ENCODE data around the gene NUDT14. TPM values are rescaled to one million over a fixed set of nuclear protein-coding genes. Genes with fewer than 3 reads are reported as not detected.

The NUDT14 gene
- polyA plus RNA-seq, 3 donors: 22.0 to 37.4 (median 23.9) TPM

DNA sequence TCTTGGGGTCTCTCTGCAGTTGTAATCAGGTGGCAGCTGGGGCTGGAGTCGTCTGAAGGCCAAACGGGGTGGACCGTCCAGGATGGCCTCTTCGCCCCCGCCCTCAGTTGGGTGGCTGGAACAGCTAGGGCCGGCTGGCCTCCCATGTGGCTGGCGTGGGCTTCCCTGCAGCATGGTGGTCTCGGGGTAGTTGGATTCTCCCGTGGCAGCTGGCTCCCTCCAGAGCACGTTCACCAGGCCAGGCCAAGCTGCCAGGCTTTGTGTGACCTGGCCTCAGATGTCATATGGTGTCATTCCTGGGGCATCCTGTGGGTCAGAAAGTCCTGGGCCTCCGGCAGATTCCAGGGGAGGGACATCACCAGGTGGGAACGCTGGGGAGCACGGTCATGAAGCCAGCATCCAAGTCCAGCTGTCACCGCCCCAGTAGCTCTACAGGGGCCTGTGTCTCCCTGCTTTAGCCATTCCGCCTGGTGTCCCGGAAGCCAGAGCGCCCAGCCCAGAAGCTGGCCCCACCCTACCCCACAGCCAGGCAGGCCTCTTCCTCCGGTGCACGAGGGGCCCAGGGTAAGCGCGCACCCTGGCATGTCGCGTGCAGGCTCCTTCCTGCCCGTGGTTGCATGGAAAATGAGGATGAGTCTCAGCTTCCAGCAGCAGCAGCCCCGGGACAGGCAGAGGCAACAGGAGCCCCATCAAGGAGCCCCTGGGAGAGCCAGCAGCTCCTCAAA, 1.3 kb upstream of the NUDT14 start:
- no peak overlapping the region for H3K4me3 ChIP-seq (replicated peaks in 1 of 3; ENCODE audit: low read depth in 2 of 3, low read length in 3 of 3)
- no peak overlapping the region for H3K9ac ChIP-seq (ENCODE audit: insufficient read depth, low read length, poor library complexity, severe bottlenecking)
- H3K36me3 ChIP-seq (replicated peaks in 1 of 2; ENCODE audit: control insufficient read depth in 1 of 2, insufficient read depth in 2 of 2, low read length in 2 of 2): no peaks in the 10 kb centered on the region
- peak overlapping the region; percentile 93 for H3K4me2 ChIP-seq (replicated peaks; ENCODE audit: extremely low read depth, low read length, poor library complexity, severe bottlenecking)
- H4K20me1 ChIP-seq (ENCODE audit: insufficient read depth, low read length): peaks cover 7% of the 10 kb centered on the region
- peak overlapping the region; percentile 69 for H2AFZ ChIP-seq (ENCODE audit: insufficient read depth, low read depth, low read length, poor library complexity, severe bottlenecking)
- peaks cover 0 to 13% of the 10 kb centered on the region in 2 donors for H3K27me3 ChIP-seq (ENCODE audit: control insufficient read depth in 2 of 2, insufficient read depth in 2 of 2, low read length in 2 of 2)
- H3K27me3 Mint-ChIP-seq (ENCODE audit: low read depth in 3 of 3): peaks cover 20 to 51% (median 27%) of the 10 kb centered on the region in 3 donors
- H3K4me3 Mint-ChIP-seq: peak overlapping the region; percentile 47 to 75
- peak overlapping the region in 1 of 7 donors; percentile 77 for H3K27ac Mint-ChIP-seq
- H3K4me1 Mint-ChIP-seq: peaks cover 24% of the 10 kb centered on the region
- no peak for TF ChIP-seq CTCF (IDR thresholded peaks at IDR 0.05)
- H3K9me3 ChIP-seq (replicated peaks in 1 of 2; ENCODE audit: control insufficient read depth in 1 of 2, insufficient read depth in 1 of 2, low read length in 2 of 2): no peaks in the 10 kb centered on the region
- 52% methylated on average over 19 of the region's 25 CpGs for WGBS (ENCODE audit: insufficient coverage)
- no peak overlapping the region for H3K27ac ChIP-seq (ENCODE audit: low read depth in 1 of 2, low read length in 2 of 2)
- peaks cover 22 to 27% of the 10 kb centered on the region in 2 donors for H3K4me1 ChIP-seq (ENCODE audit: control insufficient read depth in 1 of 2, insufficient read depth in 2 of 2, low read length in 2 of 2)
- H3K9me3 Mint-ChIP-seq: no peaks in the 10 kb centered on the region
- no peak for DNase-seq
- H3K36me3 Mint-ChIP-seq: peaks cover 0 to 2% of the 10 kb centered on the region in 2 donors
- intact Hi-C loops (cut with micrococcal nuclease): loop anchor here in 1 of 2 donors (5.0 kb wide), 1 partner anchor 205 kb away; the partner anchor contains the start of gene AHNAK2
- no peaks in the 10 kb centered on the region for H3K79me2 ChIP-seq (ENCODE audit: insufficient read depth, low read length)

DNA sequence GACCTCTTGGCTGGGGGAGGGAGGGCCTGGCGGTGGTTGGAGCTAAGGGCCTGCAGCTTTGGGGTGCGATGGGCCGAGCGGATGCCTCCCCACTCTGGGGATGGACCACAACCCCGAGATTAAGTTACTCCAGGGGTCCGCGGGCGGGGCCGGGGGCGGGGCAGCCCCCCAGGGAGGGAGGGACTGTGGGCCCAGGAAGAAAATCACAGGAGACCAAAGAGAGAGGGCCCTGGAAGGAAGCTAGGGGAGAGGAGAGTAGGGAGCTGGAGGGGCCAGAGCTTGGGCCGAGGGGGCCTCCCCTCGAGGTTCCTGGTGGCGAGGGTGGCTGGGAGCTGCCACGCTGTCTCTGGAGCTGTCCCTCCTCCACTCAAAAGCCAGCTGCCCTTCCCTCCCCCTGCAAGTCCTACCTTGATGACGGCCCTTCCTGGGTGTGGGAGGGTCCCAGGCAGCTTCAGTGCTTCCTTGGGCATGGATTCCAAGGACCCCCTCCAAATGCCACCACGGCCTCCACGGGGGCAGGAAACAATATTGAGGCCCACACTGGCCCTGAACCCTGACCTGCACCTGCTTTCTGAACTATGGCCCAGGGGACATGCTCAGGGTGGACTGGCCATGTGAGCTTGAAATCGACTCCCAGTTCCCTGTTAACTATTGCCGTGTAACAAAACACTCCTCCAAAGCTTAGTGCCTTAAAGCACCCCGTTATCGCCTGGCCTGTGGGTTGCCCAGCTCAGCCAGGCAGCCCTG, 610 bp upstream of the NUDT14 start:
- H4K20me1 ChIP-seq (ENCODE audit: insufficient read depth, low read length): peaks cover 10% of the 10 kb centered on the region
- 55% methylated on average over 15 of the region's 21 CpGs for WGBS (ENCODE audit: insufficient coverage)
- H3K27ac ChIP-seq (ENCODE audit: low read depth in 1 of 2, low read length in 2 of 2): no peak overlapping the region
- H3K36me3 Mint-ChIP-seq: peaks cover 0 to 2% of the 10 kb centered on the region in 2 donors
- peaks cover 0 to 13% of the 10 kb centered on the region in 2 donors for H3K27me3 ChIP-seq (ENCODE audit: control insufficient read depth in 2 of 2, insufficient read depth in 2 of 2, low read length in 2 of 2)
- peak overlapping the region; percentile 93 for H3K4me2 ChIP-seq (replicated peaks; ENCODE audit: extremely low read depth, low read length, poor library complexity, severe bottlenecking)
- H3K27ac Mint-ChIP-seq: peak overlapping the region in 1 of 7 donors; percentile 77
- no peak overlapping the region for H3K9ac ChIP-seq (ENCODE audit: insufficient read depth, low read length, poor library complexity, severe bottlenecking)
- peaks cover 24 to 51% (median 24%) of the 10 kb centered on the region in 3 donors for H3K27me3 Mint-ChIP-seq (ENCODE audit: low read depth in 3 of 3)
- no peak for TF ChIP-seq CTCF (IDR thresholded peaks at IDR 0.05)
- H3K36me3 ChIP-seq (replicated peaks in 1 of 2; ENCODE audit: control insufficient read depth in 1 of 2, insufficient read depth in 2 of 2, low read length in 2 of 2): no peaks in the 10 kb centered on the region
- no peak for DNase-seq
- peak overlapping the region in 1 of 3 experiments; percentile 81 for H3K4me3 ChIP-seq (replicated peaks in 1 of 3; ENCODE audit: low read depth in 2 of 3, low read length in 3 of 3)
- peak overlapping the region; percentile 69 for H2AFZ ChIP-seq (ENCODE audit: insufficient read depth, low read depth, low read length, poor library complexity, severe bottlenecking)
- peak overlapping the region; percentile 68 to 75 for H3K4me3 Mint-ChIP-seq
- H3K4me1 Mint-ChIP-seq: peaks cover 24% of the 10 kb centered on the region
- peaks cover 22 to 27% of the 10 kb centered on the region in 2 donors for H3K4me1 ChIP-seq (ENCODE audit: control insufficient read depth in 1 of 2, insufficient read depth in 2 of 2, low read length in 2 of 2)
- H3K9me3 Mint-ChIP-seq: no peaks in the 10 kb centered on the region
- no peaks in the 10 kb centered on the region for H3K9me3 ChIP-seq (replicated peaks in 1 of 2; ENCODE audit: control insufficient read depth in 1 of 2, insufficient read depth in 1 of 2, low read length in 2 of 2)
- intact Hi-C loops (cut with micrococcal nuclease): loop anchor here in 1 of 2 donors (5.0 kb wide), 1 partner anchor 204 kb away; the partner anchor contains the start of gene AHNAK2
- no peaks in the 10 kb centered on the region for H3K79me2 ChIP-seq (ENCODE audit: insufficient read depth, low read length)
